Esophagus muscularis mucosa (tissue), 4 donors: ENCODE results near the gene AASDH.

Source experiments
- CTCF ChIP-seq, 3 experiments: fragments of 200-600 bp in 2 of 3; fragments of 450-650 bp in 1 of 3; sonication (generic) in 2 of 3; IDR thresholded peaks; one replicate each; pipeline ENCODE4 v1.5.1; 2017 to 2019; ENCODE audit warnings: antibody characterized with exemption in 3 of 3, mild to moderate bottlenecking in 2 of 3, moderate library complexity in 1 of 3
- EP300 ChIP-seq: sonication (generic); formaldehyde crosslinking; IDR thresholded peaks from one replicate; pipeline ENCODE4 v1.6.1; 2017; ENCODE audit warnings: antibody characterized with exemption
- POLR2A ChIP-seq: fragments of 450-650 bp; IDR thresholded peaks from one replicate; pipeline ENCODE4 v1.6.1; 2017; ENCODE audit warnings: antibody characterized with exemption, moderate library complexity, mild to moderate bottlenecking, low read depth
- POLR2AphosphoS5 ChIP-seq, 2 donors: sonication (generic); formaldehyde crosslinking; IDR thresholded peaks; one replicate each; pipeline ENCODE4 v1.6.1; 2017; ENCODE audit warnings: antibody characterized with exemption in 2 of 2

DNA sequence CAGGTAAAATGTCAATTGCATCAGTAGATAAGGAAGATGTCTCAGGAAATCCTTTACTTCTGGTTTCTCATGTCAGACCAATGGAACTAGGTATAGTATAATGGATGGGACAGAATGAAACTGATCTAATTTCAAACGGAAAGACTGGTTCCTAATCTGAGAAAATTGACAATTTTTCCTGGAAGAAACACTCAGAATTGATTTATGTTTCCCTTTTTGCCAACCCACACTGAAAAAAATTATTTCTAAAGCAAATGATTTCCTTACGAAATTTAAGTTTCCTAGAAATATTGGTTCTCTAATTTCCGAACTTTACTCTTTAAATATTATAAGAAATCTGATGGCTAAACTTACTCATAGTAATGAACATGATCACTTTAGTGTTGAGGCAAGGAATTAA, 29.1 kb upstream of the AASDH start:
- no peak for TF ChIP-seq POLR2A
- no peak for TF ChIP-seq CTCF (IDR thresholded peaks at IDR 0.05)
- no peak for TF ChIP-seq POLR2AphosphoS5 (IDR thresholded peaks at IDR 0.05)
- no peak for TF ChIP-seq EP300
